H1 (cell line): ENCODE data around the gene AGPS. TPM values are rescaled to one million over a fixed set of nuclear protein-coding genes. Genes with fewer than 3 reads are reported as not detected.

Experiments
- CTCF ChIA-PET: fragments of 300-600 bp; sonication (Branson Sonifier 250); formaldehyde crosslinking; loops from one replicate; lab custom pipeline; 2021; ENCODE audit not compliant: partially characterized antibody; lab: Charles Lee
- POLR2A ChIA-PET: fragments of 300-600 bp; sonication (Branson Sonifier 250); formaldehyde crosslinking; loops from one replicate; lab custom pipeline; 2021; ENCODE audit warnings: inconsistent platforms; ENCODE audit not compliant: partially characterized antibody; lab: Charles Lee
- DNase-seq, 2 experiments: peaks; one replicate each; pipeline versions ENCODE4 v3.0.0 to v3.0.0-alpha.2; 2010 to 2022; ENCODE audit warnings: low spot score in 2 of 2, low read depth in 1 of 2, mixed read lengths in 1 of 2
- FAIRE-seq: peaks from 2 replicates; lab custom pipeline; 2011; peaks lifted over from hg19 to GRCh38; lab: Jason Lieb, UNC
- H2AFZ ChIP-seq: 2 replicates; pipeline ENCODE4 v1.8.1; 2012; ENCODE audit warnings: low read length, inconsistent platforms
- H2AK5ac ChIP-seq: 2 replicates; pipeline ENCODE4 v1.6.1; 2013; ENCODE audit warnings: low read depth, low read length
- H2BK120ac ChIP-seq: replicated peaks from 2 replicates; pipeline ENCODE3; 2013; ENCODE audit warnings: low read depth, low read length, inconsistent platforms
- H2BK12ac ChIP-seq: 2 replicates; pipeline ENCODE4 v1.6.1; 2013; ENCODE audit warnings: low read depth, low read length
- H2BK15ac ChIP-seq: 2 replicates; pipeline ENCODE4 v1.6.1; 2013; ENCODE audit warnings: low read length
- H2BK20ac ChIP-seq: 2 replicates; pipeline ENCODE4 v1.6.1; 2013; ENCODE audit warnings: low read length
- H2BK5ac ChIP-seq: 2 replicates; pipeline ENCODE4 v1.6.1; 2013; ENCODE audit warnings: low read depth, low read length
- H3K14ac ChIP-seq: 2 replicates; pipeline ENCODE4 v1.6.1; 2013; ENCODE audit warnings: inconsistent platforms; ENCODE audit not compliant: insufficient read length
- H3K18ac ChIP-seq: 2 replicates; pipeline ENCODE4 v1.6.1; 2013; ENCODE audit warnings: low read length; ENCODE audit errors: extremely low read depth
- H3K23ac ChIP-seq: 2 replicates; pipeline ENCODE4 v1.6.1; 2013; ENCODE audit warnings: inconsistent platforms; ENCODE audit not compliant: insufficient read length
- H3K23me2 ChIP-seq: 2 replicates; pipeline ENCODE4 v1.6.1; 2013; ENCODE audit warnings: low read depth, low read length
- H3K27ac ChIP-seq: 2 replicates; pipeline ENCODE4 v1.6.1; 2011; ENCODE audit warnings: low read depth, low read length, inconsistent platforms
- H3K27me3 ChIP-seq, 4 experiments: replicated peaks in 1 of 4; 1 replicate in 1 of 4; 2 replicates in 3 of 4; pipeline versions ENCODE4 v1.6.1 to v1.8.1; 2011 to 2013; ENCODE audit warnings: low read length in 3 of 4, mild to moderate bottlenecking in 3 of 4, inconsistent platforms in 2 of 4, mixed read lengths in 2 of 4, moderate library complexity in 1 of 4; ENCODE audit not compliant: control insufficient read depth in 3 of 4, insufficient read depth in 3 of 4; ENCODE audit errors: extremely low read depth in 1 of 4
- H3K36me3 ChIP-seq, 4 experiments: 2 replicates each; pipeline versions ENCODE4 v1.6.1 to v1.8.1; 2011 to 2013; ENCODE audit warnings: mild to moderate bottlenecking in 4 of 4, low read length in 3 of 4, moderate library complexity in 2 of 4, control low read depth in 1 of 4, inconsistent platforms in 1 of 4; ENCODE audit not compliant: insufficient read depth in 4 of 4, control insufficient read depth in 2 of 4
- H3K4ac ChIP-seq: replicated peaks from 2 replicates; pipeline ENCODE3; 2013; ENCODE audit warnings: low read length, low read depth, mixed read lengths, inconsistent platforms; ENCODE audit not compliant: insufficient read length
- H3K4me1 ChIP-seq, 4 experiments: replicated peaks in 1 of 4; 1 replicate in 1 of 4; 2 replicates in 3 of 4; pipeline versions ENCODE4 v1.6.1 to v1.8.1; 2011 to 2013; ENCODE audit warnings: low read length in 3 of 4, inconsistent platforms in 2 of 4, mixed read lengths in 1 of 4; ENCODE audit not compliant: insufficient read depth in 4 of 4, control insufficient read depth in 3 of 4
- H3K4me2 ChIP-seq, 2 experiments: 2 replicates each; pipeline versions ENCODE4 v1.6.1 to v1.8.1; 2011 to 2013; ENCODE audit warnings: low read depth in 2 of 2, low read length in 2 of 2, control low read depth in 1 of 2, inconsistent platforms in 1 of 2, mild to moderate bottlenecking in 1 of 2; ENCODE audit not compliant: insufficient read depth in 1 of 2
- H3K4me3 ChIP-seq, 4 experiments: fragments of 200-600, 300-600 bp in 1 of 4; sonication (generic), shearing (Covaris generic), sonication (Bioruptor Twin) in 1 of 4; 2 replicates each; pipeline versions ENCODE4 v1.5.1 to v1.8.1; 2011 to 2016; ENCODE audit warnings: low read length in 4 of 4, low read depth in 3 of 4, control low read depth in 2 of 4, inconsistent platforms in 2 of 4, mild to moderate bottlenecking in 2 of 4, mixed read lengths in 1 of 4, moderate library complexity in 1 of 4; ENCODE audit not compliant: insufficient read depth in 2 of 4; ENCODE audit errors: extremely low read depth in 1 of 4
- H3K56ac ChIP-seq: replicated peaks from 2 replicates; pipeline ENCODE3; 2013; ENCODE audit warnings: low read depth, mild to moderate bottlenecking, mixed read lengths, low read length, inconsistent platforms; ENCODE audit not compliant: insufficient read length
- H3K79me1 ChIP-seq: 2 replicates; pipeline ENCODE4 v1.6.1; 2013; ENCODE audit warnings: low read depth, low read length, control low read depth
- H3K79me2 ChIP-seq, 2 experiments: 2 replicates each; pipeline versions ENCODE4 v1.6.1 to v1.8.1; 2012 to 2013; ENCODE audit warnings: low read length in 2 of 2, mild to moderate bottlenecking in 2 of 2, inconsistent platforms in 1 of 2; ENCODE audit not compliant: insufficient read depth in 2 of 2, control insufficient read depth in 1 of 2
- H3K9ac ChIP-seq, 4 experiments: replicated peaks in 1 of 4; 1 replicate in 1 of 4; 2 replicates in 3 of 4; pipeline versions ENCODE4 v1.6.1 to v1.8.1; 2011 to 2013; ENCODE audit warnings: low read depth in 3 of 4, low read length in 3 of 4, control low read depth in 2 of 4, mild to moderate bottlenecking in 2 of 4, moderate library complexity in 2 of 4, inconsistent platforms in 1 of 4; ENCODE audit errors: extremely low read depth in 1 of 4
- H3K9me3 ChIP-seq, 2 experiments: 2 replicates each; pipeline versions ENCODE4 v1.6.1 to v1.8.1; 2012 to 2013; ENCODE audit warnings: mild to moderate bottlenecking in 2 of 2, moderate library complexity in 2 of 2, control low read depth in 1 of 2, inconsistent platforms in 1 of 2, low read depth in 1 of 2, low read length in 1 of 2, mixed read lengths in 1 of 2; ENCODE audit not compliant: insufficient read depth in 2 of 2
- H4K20me1 ChIP-seq, 2 experiments: replicated peaks in 1 of 2; 2 replicates each; pipeline versions ENCODE3 to v1.8.1; 2011 to 2013; ENCODE audit warnings: inconsistent platforms in 2 of 2, low read length in 2 of 2, mild to moderate bottlenecking in 1 of 2; ENCODE audit not compliant: insufficient read depth in 2 of 2, control insufficient read depth in 1 of 2
- H4K5ac ChIP-seq: 2 replicates; pipeline ENCODE4 v1.6.1; 2013; ENCODE audit warnings: low read length, low read depth, mixed read lengths, inconsistent platforms; ENCODE audit not compliant: insufficient read length
- H4K8ac ChIP-seq: 2 replicates; pipeline ENCODE4 v1.8.0; 2013; ENCODE audit warnings: mild to moderate bottlenecking, moderate library complexity, low read length, inconsistent platforms; ENCODE audit not compliant: insufficient read depth; ENCODE audit errors: extremely low read depth
- H4K91ac ChIP-seq: replicated peaks from 2 replicates; pipeline ENCODE3; 2013; ENCODE audit warnings: low read length, mixed read lengths, inconsistent platforms; ENCODE audit not compliant: insufficient read length
- ASH2L ChIP-seq: fragments of 200-600, 300-600 bp; sonication (generic); IDR thresholded peaks from one replicate; pipeline ENCODE4 v1.7.1; 2017; ENCODE audit warnings: low read length
- CBX5 ChIP-seq: fragments of 300-800, 300-1000 bp; sonication (generic); IDR thresholded peaks from 2 replicates; pipeline ENCODE4 v1.7.1; 2016; ENCODE audit warnings: antibody characterized with exemption, low read length, low read depth
- CBX8 ChIP-seq: fragments of 300-800, 300-1000 bp; sonication (generic); IDR thresholded peaks from 2 replicates; pipeline ENCODE4 v1.7.1; 2016; ENCODE audit warnings: low read depth, low read length, borderline replicate concordance
- EP300 ChIP-seq, 2 experiments: IDR thresholded peaks; 1 replicate in 1 of 2; 2 replicates in 1 of 2; pipeline ENCODE4 v1.6.1; 2011 to 2012; ENCODE audit warnings: low read depth in 2 of 2, low read length in 2 of 2, mild to moderate bottlenecking in 2 of 2, borderline replicate concordance in 1 of 2, inconsistent platforms in 1 of 2, moderate library complexity in 1 of 2
- HDAC2 ChIP-seq, 2 experiments: fragments of 300-600 bp in 1 of 2; sonication (generic) in 1 of 2; IDR thresholded peaks; 2 replicates each; pipeline ENCODE4 v1.6.1; 2011 to 2012; ENCODE audit warnings: low read depth in 2 of 2, low read length in 2 of 2, mild to moderate bottlenecking in 2 of 2, moderate library complexity in 2 of 2, borderline replicate concordance in 1 of 2, inconsistent platforms in 1 of 2
- HDAC6 ChIP-seq: IDR thresholded peaks from one replicate; pipeline ENCODE4 v1.7.1; 2012; ENCODE audit warnings: low read depth, mild to moderate bottlenecking, inconsistent platforms, low read length, moderate library complexity
- POU5F1 ChIP-seq: IDR thresholded peaks from 2 replicates; pipeline ENCODE4 v1.6.1; 2011; ENCODE audit warnings: low read depth, mild to moderate bottlenecking, low read length, moderate library complexity
- SIX5 ChIP-seq: IDR thresholded peaks from 2 replicates; pipeline ENCODE4 v1.6.1; 2011; ENCODE audit warnings: mild to moderate bottlenecking, low read depth, low read length
- TEAD4 ChIP-seq: IDR thresholded peaks from 2 replicates; pipeline ENCODE4 v1.6.1; 2012; ENCODE audit warnings: low read depth, low read length, inconsistent platforms, mixed read lengths
- YY1 ChIP-seq: IDR thresholded peaks from 2 replicates; pipeline ENCODE4 v1.6.1; 2011; ENCODE audit warnings: low read depth, mild to moderate bottlenecking, low read length
- ZNF274 ChIP-seq: IDR thresholded peaks from 2 replicates; pipeline ENCODE4 v1.7.0; 2012; ENCODE audit warnings: low read length, borderline replicate concordance; ENCODE audit errors: extremely low read depth
- WGBS, 2 experiments: shearing (Covaris generic) in 1 of 2; methylation state at CpG; one replicate each; pipeline versions ENCODE4 v1.1.6 to v1.1.7; 2013 to 2015; ENCODE audit warnings: low lambda C conversion rate in 2 of 2, mixed read lengths in 2 of 2, inconsistent platforms in 1 of 2, low coverage in 1 of 2, missing lambda C conversion rate in 1 of 2; ENCODE audit not compliant: insufficient replicate concordance in 2 of 2, insufficient coverage in 1 of 2, insufficient read length in 1 of 2; ENCODE audit errors: extremely low coverage in 1 of 2, missing lambda C conversion rate in 1 of 2; 5-methylcytosine and 5-hydroxymethylcytosine counted together
- polyA plus RNA-seq, 7 experiments: library from polyadenylated mRNA; depleted of rRNA in 3 of 7; stranded (reverse) in 5 of 7; unstranded in 2 of 7; fragments of >200 nt in 5 of 7; fragments of 200-250 nt in 2 of 7; gene quantifications; 1 replicate in 5 of 7; 2 replicates in 1 of 7; 4 replicates in 1 of 7; pipeline versions ENCODE4 v1.2.1 to v1.2.3, GENCODE V29; 2011 to 2013; ENCODE audit warnings: missing spikeins in 2 of 7, mixed read lengths in 2 of 7
- total RNA-seq: library from RNA; stranded (reverse); fragmentation: NEBNext Ultra II Directional; extraction: Animal tissue kit (Norgen Biotek cat#: 25700); gene quantifications from 2 replicates; pipeline ENCODE4 v1.2.1, GENCODE V29; 2021
- TF ChIP-seq, protein P1 (sequence below), 3 experiments: IDR thresholded peaks; 1 replicate in 2 of 3; 2 replicates in 1 of 3; pipeline versions ENCODE4 v1.5.1 to v1.6.1; 2011; ENCODE audit warnings: low read length in 3 of 3, mild to moderate bottlenecking in 3 of 3, inconsistent platforms in 2 of 3, low read depth in 1 of 3, moderate library complexity in 1 of 3; ENCODE audit not compliant: insufficient read depth in 1 of 3; ENCODE audit errors: control extremely low read depth in 1 of 3

The AGPS gene
- total and polyA plus RNA-seq, 2 of the 8 experiments (the other 6 are each of a cell fraction or from before 2014, with no cell fraction given): 7.3 to 57.8 TPM

DNA sequence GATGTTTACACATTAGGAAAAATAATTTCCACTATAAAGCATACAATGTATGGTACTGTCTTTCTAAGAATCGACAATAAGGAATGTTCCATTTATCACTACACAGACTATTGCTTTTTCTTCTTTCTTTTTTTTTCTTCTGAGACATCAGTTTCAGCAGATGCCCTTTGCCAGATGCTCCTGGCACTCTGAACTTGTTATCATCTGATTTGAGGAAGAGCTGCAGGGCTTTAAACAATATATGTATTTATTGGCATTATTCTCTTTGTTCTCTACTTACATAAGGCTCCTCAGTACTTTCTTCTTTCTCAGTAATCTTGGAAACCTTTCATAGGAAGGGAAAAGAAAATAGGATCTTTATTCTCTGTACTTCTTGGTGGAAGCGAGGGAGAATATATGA, 45.0 kb upstream of the AGPS start:
- Histone ChIP-seq H3K27me3 (no peaks in the 10 kb centered on the region), H2BK5ac (no peak overlapping the region), H3K4me3 (no peak overlapping the region), H3K79me2 (no peaks in the 10 kb centered on the region), H4K8ac (no peak overlapping the region), H3K23ac (no peak overlapping the region), H4K5ac (no peak overlapping the region), H3K4ac (no peak overlapping the region), H2BK12ac (no peak overlapping the region), H3K23me2 (peaks cover 7% of the 10 kb centered on the region; the same call in 1 of the 2 replicates), H4K91ac (no peak overlapping the region), H3K9me3 (no peaks in the 10 kb centered on the region), H3K18ac (no peak overlapping the region), H3K79me1 (no peaks in the 10 kb centered on the region; the same call in 1 of the 2 replicates), H3K9ac (no peak overlapping the region), H4K20me1 (peaks cover 0 to 4% of the 10 kb centered on the region in 2 experiments), H3K27ac (no peak overlapping the region), H2AK5ac (no peak overlapping the region), H2BK20ac (no peak overlapping the region), H2BK120ac (no peak overlapping the region), H2AFZ (no peak overlapping the region), H3K56ac (no peak overlapping the region), H3K36me3 (no peaks in the 10 kb centered on the region), H3K4me1 (no peaks in the 10 kb centered on the region), H3K14ac (no peak overlapping the region), H2BK15ac (no peak overlapping the region), H3K4me2 (no peak overlapping the region)
- CTCF ChIA-PET: interaction anchor here (0.7 to 3.5 kb wide), 4 partner anchors 12 to 415 kb away, joined by 3 to 16 read pairs (median 4); no protein-coding TSS in a partner anchor
- 98% methylated on average over 2 of the region's 2 CpGs; no CpG with 5 or more reads in 1 of the 2 experiments for whole genome bisulfite sequencing, 2 experiments
- POLR2A ChIA-PET: no interaction called here
- no peak for FAIRE-seq
- no peak for DNase-seq
- TF ChIP-seq POU5F1 (no peak), CBX8 (no peak), HDAC2 (IDR thresholded peaks at IDR 0.05; ENCODE audit: borderline replicate concordance in 1 of 2, low read depth in 2 of 2, low read length in 2 of 2) (no peak), YY1 (no peak), SIX5 (no peak), CBX5 (no peak), EP300 (IDR thresholded peaks at IDR 0.05; ENCODE audit: borderline replicate concordance in 1 of 2, low read depth in 2 of 2, low read length in 2 of 2) (no peak), ZNF274 (no peak), ASH2L (no peak), TEAD4 (no peak), HDAC6 (no peak)
- TF ChIP-seq, protein P1, sequence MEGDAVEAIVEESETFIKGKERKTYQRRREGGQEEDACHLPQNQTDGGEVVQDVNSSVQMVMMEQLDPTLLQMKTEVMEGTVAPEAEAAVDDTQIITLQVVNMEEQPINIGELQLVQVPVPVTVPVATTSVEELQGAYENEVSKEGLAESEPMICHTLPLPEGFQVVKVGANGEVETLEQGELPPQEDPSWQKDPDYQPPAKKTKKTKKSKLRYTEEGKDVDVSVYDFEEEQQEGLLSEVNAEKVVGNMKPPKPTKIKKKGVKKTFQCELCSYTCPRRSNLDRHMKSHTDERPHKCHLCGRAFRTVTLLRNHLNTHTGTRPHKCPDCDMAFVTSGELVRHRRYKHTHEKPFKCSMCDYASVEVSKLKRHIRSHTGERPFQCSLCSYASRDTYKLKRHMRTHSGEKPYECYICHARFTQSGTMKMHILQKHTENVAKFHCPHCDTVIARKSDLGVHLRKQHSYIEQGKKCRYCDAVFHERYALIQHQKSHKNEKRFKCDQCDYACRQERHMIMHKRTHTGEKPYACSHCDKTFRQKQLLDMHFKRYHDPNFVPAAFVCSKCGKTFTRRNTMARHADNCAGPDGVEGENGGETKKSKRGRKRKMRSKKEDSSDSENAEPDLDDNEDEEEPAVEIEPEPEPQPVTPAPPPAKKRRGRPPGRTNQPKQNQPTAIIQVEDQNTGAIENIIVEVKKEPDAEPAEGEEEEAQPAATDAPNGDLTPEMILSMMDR (IDR thresholded peaks at IDR 0.05; ENCODE audit: control extremely low read depth in 1 of 3, insufficient read depth in 1 of 3, low read depth in 1 of 3, low read length in 3 of 3): no peak
